H1 (cell line): Measurements from ENCODE around the gene ASB16. TPM values are rescaled to one million over a fixed set of nuclear protein-coding genes. Genes with fewer than 3 reads are reported as not detected.

Experiments used
- CTCF ChIP-seq, 3 experiments: IDR thresholded peaks; 1 replicate in 2 of 3; 2 replicates in 1 of 3; pipeline versions ENCODE4 v1.5.1 to v1.6.1; 2011; ENCODE audit warnings: low read length in 3 of 3, mild to moderate bottlenecking in 3 of 3, inconsistent platforms in 2 of 3, low read depth in 1 of 3, moderate library complexity in 1 of 3; ENCODE audit not compliant: insufficient read depth in 1 of 3; ENCODE audit errors: control extremely low read depth in 1 of 3
- POLR2AphosphoS5 ChIP-seq: IDR thresholded peaks from 2 replicates; pipeline ENCODE4 v1.6.1; 2011; ENCODE audit warnings: low read depth, low read length
- SIRT6 ChIP-seq: IDR thresholded peaks from one replicate; pipeline ENCODE4 v1.7.1; 2012; ENCODE audit warnings: low read length, inconsistent platforms
- SP2 ChIP-seq: IDR thresholded peaks from 2 replicates; pipeline ENCODE4 v1.6.1; 2012; ENCODE audit warnings: mild to moderate bottlenecking, low read length, inconsistent platforms
- polyA plus RNA-seq, 7 experiments: library from polyadenylated mRNA; depleted of rRNA in 3 of 7; stranded (reverse) in 5 of 7; unstranded in 2 of 7; fragments of >200 nt in 5 of 7; fragments of 200-250 nt in 2 of 7; gene quantifications; 1 replicate in 5 of 7; 2 replicates in 1 of 7; 4 replicates in 1 of 7; pipeline versions ENCODE4 v1.2.1 to v1.2.3, GENCODE V29; 2011 to 2013; ENCODE audit warnings: missing spikeins in 2 of 7, mixed read lengths in 2 of 7
- total RNA-seq: library from RNA; stranded (reverse); fragmentation: NEBNext Ultra II Directional; extraction: Animal tissue kit (Norgen Biotek cat#: 25700); gene quantifications from 2 replicates; pipeline ENCODE4 v1.2.1, GENCODE V29; 2021

ASB16 gene
- total and polyA plus RNA-seq, 2 of the 8 experiments (the other 6 are each of a cell fraction or from before 2014, with no cell fraction given): 0.05 TPM; not detected in 1

- TF ChIP-seq CTCF (IDR thresholded peaks at IDR 0.05; ENCODE audit: control extremely low read depth in 1 of 3, insufficient read depth in 1 of 3, low read depth in 1 of 3, low read length in 3 of 3): no peak
- TF ChIP-seq POLR2AphosphoS5: no peak
- TF ChIP-seq SIRT6: no peak
- no peak for TF ChIP-seq SP2
These were observed 23.0 kb downstream of the ASB16 start (continued) for GRCh38 chr17:44193326-44194084.
